ENCODE data around the gene PCP4. TPM values are rescaled to one million over a fixed set of nuclear protein-coding genes. Genes with fewer than 3 reads are reported as not detected.

Gene PCP4
- total RNA-seq, result not detected

DNA sequence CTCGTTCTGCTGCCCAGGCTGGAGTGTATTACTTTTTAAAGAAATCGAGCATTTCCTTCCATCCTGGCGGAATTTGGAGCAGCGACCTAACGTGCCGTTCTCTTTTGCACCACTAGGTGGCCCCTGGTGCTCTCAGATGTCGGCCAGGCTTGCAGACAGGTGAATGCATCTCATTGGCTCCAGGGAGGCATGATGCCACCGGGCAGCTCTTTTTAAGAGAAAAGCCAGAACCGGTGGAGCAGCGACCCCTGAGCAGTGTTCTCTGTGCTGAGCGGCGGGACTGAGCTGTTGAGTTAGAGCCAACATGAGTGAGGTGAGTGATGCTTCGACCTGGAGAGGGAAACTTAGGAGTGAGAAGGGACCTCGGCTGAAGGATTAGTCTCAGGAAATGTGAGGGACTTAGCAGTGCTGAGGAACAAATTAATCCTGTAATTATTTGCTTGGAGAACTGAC lies at the start of gene PCP4:
PCP4 (plus strand) TSS at position 241 of the 453 bp plus-strand sequence; CDS start at position 305, 64 bp downstream.
- DNase-seq, result no peak

DNA sequence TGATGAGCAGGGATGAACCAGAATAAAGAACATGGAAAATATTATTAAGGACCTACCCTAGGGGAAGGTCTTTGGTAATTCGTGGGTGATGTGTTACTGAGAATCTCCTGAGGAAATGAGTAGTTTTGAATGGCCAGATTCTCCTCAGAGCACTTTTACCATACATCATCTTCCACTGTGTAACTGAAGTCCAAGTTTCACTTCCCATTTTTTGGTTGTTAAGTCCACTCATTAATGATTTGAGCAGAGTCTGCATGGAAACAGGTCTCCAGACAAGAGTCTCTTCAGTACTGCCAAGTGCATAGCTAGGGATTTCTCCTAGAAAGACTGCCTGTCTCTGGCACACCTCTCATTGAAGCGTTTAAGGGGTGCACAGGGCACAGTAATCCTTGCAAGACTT lies 48.7 kb upstream of the PCP4 start:
- DNase-seq, result no peak

DNA sequence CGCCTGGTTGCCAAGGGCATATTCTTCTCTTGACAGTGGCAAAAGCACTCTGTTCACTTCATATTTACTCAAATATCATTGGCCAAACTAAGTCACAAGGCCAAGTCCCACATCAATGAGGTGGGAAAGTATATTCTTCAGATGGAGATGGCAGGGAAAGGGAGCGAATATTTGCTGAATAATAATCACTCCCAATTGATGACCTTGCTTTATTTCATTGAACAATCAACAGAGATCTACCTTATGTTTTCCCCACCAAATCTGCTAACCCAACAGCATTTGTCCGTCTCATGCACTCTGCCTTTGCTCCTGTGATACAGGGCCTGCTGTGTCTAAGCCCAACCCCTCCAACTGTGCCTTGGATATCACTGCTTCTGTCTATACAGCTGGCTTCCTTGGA lies 45.2 kb upstream of the PCP4 start:
- DNase-seq, result no peak

DNA sequence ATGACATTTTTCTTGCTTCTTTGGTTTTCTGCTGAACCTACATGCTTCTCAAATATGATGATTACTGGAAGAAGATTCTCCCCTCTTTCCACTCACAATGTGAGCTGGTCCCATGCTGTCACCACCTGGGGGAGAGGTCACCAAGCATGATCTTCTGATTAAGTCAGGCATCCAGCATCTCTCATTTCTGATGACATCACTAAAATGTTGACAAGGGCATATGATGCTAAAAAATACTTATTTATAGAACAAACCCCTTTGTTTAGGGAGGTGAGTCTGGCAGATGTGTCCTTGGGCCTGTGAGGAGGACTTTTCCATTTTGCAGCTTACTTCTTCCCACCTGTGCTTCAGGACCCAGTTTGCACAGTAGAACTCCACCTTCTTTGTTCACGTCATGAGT lies 42.0 kb upstream of the PCP4 start:
- no peak for DNase-seq

DNA sequence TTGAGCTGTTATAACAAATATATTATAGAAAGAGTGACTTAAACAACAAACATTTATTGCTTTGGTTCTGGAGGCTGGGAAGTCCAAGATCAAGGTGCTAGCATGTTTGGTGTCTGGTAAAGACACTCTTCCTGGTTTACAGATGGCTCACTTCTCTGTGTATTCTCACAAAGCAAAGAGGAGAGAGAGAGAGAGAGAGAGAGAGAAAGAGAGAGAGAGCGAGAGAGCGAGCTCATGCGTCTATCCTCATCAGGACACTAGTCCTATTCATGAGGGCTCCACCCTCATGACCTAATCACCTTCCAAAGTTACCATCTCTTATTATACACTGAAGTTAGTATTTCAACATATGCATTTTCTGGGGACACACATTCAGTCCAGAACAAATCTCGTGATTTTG lies 32.7 kb upstream of the PCP4 start:
- DNase-seq, result no peak

DNA sequence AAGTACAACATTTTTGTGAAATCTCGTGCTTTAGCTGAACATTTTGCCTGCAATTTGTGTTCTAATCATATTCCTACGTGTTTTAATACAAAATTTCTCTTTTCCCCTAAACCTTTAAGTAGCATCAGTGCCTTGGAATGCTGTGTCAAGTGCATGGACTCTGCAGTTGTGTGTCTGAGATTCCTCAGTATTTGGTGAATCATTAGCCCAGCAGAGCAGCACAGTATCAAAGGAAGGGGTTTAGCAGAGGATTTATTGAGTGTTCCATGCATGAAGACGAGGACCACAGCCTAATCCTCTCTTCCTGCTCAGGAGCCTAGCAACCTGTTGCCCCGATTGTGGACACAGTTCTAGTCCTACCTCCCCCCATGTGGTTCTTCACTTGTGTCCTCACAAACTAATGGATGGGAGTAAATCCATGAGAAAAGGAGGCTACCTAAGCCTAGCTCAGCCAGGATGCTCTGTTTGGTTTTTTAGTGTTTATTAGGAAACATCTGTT lies 29.3 kb upstream of the PCP4 start:
- no peak for DNase-seq

DNA sequence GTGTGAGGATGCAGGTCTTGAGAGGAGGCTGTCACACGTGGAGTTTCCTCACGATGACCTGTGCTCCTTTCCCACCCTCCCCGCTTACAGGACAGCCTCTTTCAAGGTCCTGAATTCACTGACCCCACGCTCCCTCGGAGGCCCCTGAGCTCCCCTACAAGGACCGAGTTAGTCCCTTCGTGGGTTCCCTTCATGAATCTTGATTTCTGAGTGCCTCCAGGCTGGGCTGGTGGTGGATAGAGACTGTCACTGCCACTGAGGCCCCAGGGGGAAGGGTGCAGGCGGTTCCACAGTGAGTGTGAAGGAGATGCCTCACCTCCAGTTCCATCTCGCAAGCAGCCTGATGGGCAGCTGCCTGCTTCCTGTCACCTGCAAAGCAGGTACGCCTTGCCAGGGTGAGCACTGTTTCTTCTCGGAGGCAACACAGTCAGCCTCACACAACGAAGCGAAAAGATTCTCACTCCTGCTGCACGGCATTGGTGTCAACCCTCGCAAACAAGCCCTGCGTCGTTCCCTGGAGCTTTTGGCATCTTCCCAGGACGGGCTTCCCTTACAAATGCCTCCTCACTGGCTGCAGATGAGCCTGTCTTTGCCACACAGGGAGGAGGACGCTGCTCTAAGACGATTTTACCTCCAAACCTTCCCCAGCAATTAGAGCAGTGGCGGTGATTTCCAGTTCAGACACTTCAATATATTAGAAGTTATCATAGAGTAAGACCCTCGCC lies 26.7 kb upstream of the PCP4 start:
- DNase-seq, result no peak

DNA sequence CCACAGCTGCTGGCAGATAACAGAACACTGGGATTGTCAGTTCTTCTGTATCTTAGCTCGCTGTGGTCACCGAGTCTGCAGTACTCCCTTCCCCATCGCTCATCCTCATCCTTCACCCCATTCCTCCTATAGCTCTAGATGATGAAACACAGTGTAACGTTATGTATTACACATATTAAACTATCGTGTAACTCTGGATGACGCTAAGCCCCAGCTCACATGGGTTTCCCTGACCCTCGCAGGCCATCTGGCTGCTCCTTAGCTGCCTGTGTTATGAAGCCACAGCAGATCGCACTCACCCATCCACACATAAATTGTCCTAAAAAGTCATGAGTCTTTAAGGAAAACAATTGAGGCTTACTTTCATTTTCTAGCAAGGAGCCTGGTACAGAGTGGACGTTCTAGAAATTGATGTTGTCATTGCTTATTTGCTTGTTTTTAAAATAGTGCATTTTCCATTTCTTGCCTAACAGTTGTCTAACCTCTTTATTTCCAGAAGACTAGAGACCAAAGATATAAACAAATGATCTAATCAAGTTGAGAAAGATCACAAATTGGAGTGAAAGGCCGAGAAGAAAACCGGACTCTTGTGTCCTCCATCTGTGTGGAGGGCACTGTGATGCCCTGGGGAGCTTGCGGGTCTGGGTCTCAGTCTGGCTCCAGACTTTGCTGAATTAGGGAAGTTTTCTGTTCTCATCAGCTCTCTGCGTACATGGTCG lies 24.3 kb upstream of the PCP4 start:
- DNase-seq, result no peak

DNA sequence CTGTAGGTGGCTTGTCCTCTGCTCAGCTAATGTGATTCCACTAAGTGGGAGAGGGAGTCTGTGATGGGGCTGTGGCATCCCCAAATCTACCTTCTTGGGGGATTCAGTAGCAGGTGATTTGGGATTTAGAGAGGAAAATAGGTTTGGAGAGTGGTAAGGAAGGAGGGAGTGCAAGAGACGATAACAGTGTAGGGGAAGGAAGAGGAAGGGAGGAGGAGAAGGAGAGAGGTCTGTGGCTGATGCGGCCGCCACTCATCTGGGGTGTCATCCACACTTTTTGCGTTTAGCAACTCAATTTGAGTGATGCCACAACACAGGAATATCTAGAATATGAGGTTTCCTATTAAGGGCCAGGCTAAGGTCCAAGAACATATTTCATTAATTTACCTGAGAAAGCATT lies 23.8 kb upstream of the PCP4 start:
- DNase-seq, result no peak

DNA sequence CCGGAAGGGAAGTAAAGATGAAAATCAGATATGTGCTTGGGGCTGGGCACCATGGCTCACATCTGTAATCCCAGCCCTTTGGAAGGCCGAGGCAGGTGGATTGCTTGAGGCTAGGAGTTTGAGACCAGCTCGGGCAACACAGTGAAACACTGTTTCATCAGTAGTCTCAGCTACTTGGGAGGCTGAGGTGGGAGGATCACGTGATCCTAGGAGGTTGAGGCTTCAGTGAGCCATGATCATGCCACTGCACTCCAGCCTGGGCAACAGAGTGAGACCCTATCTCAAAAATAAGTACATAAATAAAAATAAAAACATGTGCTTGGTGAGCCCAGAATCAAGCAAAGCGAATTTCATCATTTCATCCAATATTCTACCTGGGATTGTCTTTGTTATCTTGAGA lies 23.3 kb upstream of the PCP4 start:
- DNase-seq, result no peak

DNA sequence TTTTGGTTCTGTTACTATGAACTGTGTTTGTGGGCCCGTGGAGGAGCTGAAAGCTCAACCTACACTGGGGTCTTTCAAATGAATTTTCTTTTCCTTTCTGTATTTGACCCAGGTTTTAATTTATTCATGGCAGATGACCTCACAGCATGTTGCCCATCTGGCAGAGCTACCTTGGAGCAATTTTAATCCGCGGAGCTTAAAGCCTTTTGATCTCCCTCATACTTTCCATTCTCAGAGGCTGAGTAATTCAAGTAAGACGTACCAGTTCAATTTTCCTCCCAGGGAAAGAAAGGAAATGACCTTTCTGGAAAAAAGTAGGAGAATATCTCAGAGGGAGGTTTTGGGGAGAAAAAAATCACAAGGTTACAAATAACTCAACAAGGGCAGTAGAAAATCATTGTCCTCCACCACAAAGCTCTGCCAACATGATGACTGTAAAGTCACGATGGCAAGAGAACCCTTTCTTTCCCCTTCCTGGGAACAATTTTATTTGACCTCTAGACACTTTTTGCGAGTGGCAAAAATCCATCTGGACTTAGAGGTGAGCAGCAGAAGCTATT lies 21.6 kb upstream of the PCP4 start:
- DNase-seq, result no peak

DNA sequence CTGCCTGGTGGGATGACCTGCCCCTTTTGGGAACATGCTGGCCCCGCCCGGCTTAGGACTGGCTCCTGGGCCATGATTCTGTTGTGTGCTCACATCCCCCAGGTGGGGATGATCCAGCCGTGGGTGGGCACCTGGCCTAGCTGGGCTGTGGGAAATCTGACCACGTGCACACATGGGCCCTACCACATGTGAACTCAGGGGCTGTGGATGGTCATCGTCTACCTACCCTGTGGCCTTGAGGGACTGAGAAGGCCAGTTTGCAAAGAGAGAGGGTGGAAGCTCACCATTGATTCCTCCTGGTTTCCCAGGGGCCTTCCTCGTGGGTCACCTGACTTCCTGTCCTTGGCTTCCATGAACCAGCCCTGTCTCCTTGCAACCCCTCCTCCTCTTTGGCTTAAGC lies 19.4 kb upstream of the PCP4 start:
- no peak for DNase-seq

DNA sequence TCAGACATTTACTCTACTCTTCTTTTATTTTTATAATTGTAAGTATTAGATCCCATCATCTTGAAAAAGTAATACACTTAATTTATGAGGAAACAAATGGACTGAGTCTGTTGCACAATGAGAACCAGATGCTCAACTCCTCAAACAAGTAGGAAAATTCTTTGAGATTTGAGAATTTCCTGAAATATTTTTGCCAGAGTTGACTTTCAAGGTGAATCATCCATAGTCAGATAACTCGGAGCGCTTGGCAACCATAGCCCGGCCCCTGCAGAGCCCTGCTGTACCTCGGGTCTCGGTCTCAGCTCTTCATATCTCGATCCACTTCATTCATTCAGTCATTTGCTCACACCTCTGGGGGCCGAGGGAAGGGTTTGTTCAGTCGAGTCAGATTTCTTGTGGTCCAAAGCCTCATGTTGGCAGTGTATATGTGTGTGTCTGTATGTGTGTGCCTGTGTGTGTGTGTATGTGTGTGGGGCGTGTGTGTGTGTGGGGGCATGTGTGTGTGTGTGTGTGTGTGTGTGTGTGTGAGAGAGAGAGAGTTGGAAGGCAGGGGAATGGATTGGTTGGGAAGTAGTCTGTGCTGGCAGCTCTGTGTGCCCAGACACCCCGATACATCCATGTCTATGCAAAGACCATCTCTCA lies 18.1 kb upstream of the PCP4 start:
- no peak for DNase-seq

DNA sequence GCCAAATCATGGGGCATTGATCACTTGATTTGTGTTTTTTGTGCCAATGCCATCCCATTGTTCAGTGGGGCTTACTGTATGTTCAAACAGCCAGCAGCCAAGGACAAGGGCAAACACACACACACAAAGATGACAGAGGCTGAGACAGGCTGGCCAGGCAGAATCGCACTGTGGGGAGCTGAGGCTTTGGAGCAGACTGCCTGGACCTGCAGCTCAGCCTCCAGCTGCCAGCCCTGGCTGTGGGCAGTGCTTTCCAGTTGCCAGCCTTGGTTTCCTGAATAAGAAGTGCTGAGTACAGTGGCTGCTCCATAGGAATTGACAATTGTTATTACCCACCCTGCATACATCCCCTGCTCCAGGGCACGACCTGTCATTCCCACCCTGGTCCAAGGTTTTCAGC lies 16.9 kb upstream of the PCP4 start:
- no peak for DNase-seq

DNA sequence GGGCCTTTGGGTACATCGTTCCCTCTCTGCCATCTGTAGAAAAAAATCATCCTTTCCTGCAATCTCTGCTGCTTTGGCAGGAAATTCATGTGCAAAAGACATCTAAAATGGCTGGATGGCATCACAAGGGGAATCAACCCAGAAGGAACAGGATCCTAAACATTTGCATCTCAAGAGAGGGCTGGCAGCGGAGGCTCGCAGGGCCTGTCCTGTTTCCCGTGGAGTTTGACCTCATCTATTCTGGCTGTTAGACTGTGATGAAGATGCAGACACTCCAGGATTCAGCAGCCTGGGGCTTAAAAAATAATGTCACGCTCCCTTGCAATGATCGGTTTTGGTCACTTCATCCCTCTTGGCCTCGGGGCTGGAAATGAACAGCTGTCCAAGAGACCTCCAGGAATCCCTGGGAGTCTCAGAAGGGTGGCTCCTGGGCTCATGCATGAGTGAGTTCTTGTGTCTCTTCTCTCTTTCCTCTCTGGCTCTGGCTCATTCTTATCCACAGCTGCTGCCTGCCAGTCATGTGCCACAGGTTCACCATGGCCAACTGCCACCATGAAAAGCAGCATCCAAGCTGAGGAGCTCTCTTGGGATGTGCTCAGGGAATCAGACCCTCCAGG lies 16.1 kb upstream of the PCP4 start:
- no peak for DNase-seq

DNA sequence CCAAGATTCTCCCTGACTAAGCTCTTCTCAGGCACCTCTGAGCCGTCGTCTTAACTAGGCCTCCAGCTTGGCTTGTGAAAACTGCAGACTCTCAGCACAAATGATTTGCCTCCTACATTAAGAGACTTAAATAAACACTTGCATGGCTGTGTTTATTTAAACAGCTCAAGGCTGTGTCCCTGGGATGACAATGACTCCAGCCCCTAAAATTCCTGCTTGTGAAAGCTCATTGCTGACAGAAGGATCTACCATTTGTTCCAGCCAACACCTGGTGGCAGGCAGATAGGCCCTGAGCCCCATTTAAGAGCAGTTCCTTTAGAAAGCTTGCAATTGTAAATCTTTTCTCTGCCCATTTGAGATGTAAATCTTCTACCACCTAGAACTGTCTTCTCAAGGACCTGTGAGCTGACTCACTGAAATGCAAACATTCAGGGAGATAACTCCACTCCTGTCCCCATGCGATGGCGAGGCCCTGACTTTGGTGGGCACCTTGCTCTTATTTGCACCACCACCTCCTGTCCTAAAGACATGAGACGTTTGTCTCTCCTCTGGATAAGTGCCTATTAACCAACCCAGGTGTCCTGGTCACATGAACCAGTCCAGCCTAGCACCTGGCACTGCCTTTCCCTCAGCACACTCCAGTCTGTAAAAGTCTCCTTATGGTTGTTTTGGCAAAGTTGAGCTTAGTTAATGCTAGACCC lies 15.1 kb upstream of the PCP4 start:
- DNase-seq, result no peak

DNA sequence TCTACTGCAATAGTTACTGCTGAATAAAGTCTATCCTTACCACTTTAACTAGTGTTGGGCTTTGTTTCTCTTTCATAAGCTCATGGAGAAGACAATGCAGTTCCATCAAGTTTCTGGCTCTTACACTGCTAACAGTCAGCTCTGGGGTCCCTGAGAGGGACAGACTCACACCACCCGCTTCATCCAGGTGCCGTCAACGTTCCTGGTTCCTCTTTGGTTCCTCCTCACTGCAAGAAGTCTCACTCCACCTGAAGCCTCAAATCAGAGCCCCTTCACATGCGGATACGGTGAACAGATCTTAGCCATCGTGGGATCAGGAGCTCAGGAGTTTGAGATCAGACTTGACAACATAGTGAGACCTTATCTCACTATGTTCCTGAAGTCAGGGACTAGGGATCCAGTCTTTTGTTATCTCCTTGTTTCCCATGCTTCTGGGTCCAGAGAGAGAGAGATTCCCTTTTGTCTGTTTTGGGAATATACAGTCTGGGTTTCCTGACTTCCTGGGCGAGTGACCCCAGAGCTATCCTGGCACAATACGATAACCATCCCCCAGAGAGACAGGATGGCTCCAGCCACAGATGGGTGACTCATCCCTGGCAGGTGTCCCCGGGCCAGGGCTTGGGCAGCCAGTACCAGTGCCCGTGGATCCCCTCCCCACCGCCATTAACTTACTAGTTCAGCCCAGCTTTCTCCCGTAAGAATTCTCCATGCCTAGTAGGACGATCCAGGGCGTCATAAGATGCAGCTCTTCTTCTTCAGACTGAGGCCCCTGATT lies 14.3 kb upstream of the PCP4 start:
- DNase-seq, result no peak

DNA sequence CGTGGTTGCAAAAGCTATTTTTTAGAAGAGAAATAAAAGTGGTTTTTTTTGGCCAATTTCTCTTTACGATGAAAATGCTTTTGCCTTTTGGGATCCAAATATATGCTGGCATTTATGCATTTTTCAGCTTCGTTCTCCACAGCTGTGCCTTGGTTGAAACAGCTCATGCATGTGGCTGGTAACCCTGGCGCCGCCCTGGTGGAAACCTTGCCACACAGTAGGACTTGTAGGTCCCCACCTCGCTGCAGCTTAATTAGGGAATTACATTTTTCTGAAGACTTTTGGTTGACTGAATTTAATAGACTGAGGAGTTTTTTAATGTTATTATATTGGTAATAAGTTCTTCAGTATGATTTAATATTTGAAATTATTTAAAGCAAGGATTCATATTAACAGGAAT lies 12.7 kb upstream of the PCP4 start:
- DNase-seq, result no peak

DNA sequence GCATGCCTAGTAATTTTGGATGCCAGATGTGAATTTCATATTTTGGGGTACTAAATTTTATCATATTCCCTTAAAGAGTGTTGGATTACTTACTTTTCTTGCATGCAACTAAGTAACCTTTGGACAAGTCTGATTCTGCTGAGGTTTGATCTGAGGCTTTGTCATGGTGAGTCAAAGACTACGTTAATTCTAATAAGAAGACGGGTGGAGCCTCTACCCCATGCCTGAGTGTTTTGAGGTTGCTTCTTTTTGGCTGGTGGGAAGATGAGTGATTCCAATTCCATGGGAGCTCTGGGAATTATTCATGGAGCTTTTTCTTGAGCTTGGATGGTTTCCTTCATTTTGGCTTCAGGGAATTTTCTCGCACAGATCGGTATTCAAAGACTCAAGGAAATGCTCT lies 11.6 kb upstream of the PCP4 start:
- no peak for DNase-seq

DNA sequence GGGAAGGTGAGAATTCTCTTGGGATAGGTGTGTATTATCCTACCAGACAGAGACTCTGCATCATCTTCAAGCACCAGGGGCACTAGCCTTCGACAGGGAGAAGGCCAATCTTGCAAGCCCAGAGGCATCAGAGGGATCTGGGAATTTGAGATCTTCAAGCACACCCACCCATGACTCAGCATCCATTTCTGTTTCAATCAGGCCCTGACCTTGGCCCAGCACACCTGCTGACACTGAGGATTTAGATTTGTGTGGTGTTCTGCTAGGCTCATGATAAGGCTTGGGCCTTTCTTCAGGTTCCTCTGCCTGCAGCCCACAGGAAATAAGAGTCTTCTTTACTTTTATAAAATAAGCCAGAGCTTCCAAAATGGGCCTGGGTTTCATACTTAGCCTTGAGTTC lies 6.6 kb upstream of the PCP4 start:
- no peak for DNase-seq

DNA sequence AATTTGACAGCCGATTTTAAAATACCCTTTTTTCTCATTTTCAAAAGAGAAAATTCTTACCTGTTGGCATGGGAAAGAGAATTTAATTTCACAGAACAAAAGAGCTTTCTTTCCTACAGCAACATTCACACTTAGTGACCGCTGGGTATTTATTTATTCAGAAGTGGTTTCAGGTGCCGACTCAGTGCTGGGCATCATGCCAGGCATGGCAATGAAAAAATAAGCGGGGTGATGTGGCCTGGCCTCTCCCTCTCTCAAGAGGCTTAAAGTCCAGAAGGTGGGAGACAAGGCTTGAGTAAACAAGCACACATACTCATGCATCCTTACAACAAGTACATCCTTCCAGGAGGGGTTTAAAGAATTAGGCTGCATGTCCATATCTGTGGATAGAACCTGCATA lies 4.1 kb upstream of the PCP4 start:
- DNase-seq, result no peak

DNA sequence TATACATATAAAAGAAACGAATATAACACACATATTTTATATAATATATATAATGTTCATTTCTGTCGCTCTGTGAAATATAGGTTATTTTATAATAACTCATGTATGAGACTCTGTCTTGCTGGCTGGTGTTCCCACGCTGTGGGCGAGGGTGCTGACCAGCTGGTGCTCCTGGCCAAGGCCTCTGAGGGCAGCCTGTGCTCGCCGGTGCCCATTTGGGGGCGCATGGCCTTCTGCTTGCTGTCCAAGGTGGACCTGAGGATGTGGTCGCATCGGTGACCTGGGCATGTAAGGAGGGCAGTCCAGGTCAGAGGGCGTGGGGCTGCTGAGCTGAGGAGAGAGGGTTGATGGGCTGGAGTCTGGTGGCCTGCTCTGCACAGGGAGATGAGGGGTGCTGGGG lies 1.1 kb upstream of the PCP4 start:
- no peak for DNase-seq
